Colonic mucosa (tissue), 4 donors: Measurements from ENCODE around the gene PIK3R5. TPM values are rescaled to one million over a fixed set of nuclear protein-coding genes. Genes with fewer than 3 reads are reported as not detected.

Experiments used
- DNase-seq: peaks from one replicate; pipeline ENCODE4 v3.0.0-alpha.2; 2020
- H3K27ac ChIP-seq: fragments of 200-600 bp; one replicate; pipeline ENCODE4 v1.8.0; 2021
- H3K27me3 ChIP-seq: fragments of 200-600 bp; one replicate; pipeline ENCODE4 v1.8.0; 2021
- H3K36me3 ChIP-seq: fragments of 200-600 bp; one replicate; pipeline ENCODE4 v1.8.0; 2021
- H3K4me1 ChIP-seq: fragments of 200-600 bp; one replicate; pipeline ENCODE4 v1.8.0; 2021; ENCODE audit warnings: mild to moderate bottlenecking
- H3K4me3 ChIP-seq: fragments of 200-600 bp; one replicate; pipeline ENCODE4 v1.8.0; 2021
- H3K9ac ChIP-seq, 2 donors: one replicate each; pipeline ENCODE4 v1.7.0; 2013; ENCODE audit warnings: control low read depth in 2 of 2, low read depth in 2 of 2, low read length in 2 of 2
- H3K9me3 ChIP-seq: fragments of 200-600 bp; one replicate; pipeline ENCODE4 v1.8.0; 2021
- CTCF ChIP-seq: fragments of 200-600 bp; IDR thresholded peaks from one replicate; pipeline ENCODE4 v1.8.0; 2022; ENCODE audit warnings: antibody characterized with exemption, mild to moderate bottlenecking
- intact Hi-C: fragments of 100-400 bp; cut with DNase I; formaldehyde crosslinking; loops from one replicate; pipeline ENCODE4 v1.14.1; 2022
- total RNA-seq, 2 donors: library from RNA; stranded (reverse); fragmentation: NEBNext Ultra II Directional in 1 of 2; extraction: Animal tissue kit (Norgen Biotek cat#: 25700) in 1 of 2; gene quantifications; one replicate each; pipeline ENCODE4 v1.2.1, GENCODE V29; 2021
- donor health status: healthy.
- donor health status: DM: no; HTN: no; CAD: no.
- donor health status: DM: no; HTN: no; CAD: no.

The PIK3R5 gene
- total RNA-seq, 2 donors from 2014 or later: 2.2 to 2.5 TPM

GRCh38 chr17:8894673-8895578 is 70.6 kb downstream of the PIK3R5 start:
- H3K9ac ChIP-seq: no peak overlapping the region
- H3K4me1 ChIP-seq: no peaks in the 10 kb centered on the region
- no peaks in the 10 kb centered on the region for H3K27me3 ChIP-seq
- intact Hi-C loops: loop anchor here (5.0 to 10.0 kb wide), 2 partner anchors 93 to 480 kb away; no protein-coding TSS in a partner anchor
- TF ChIP-seq CTCF: peak; percentile 67
- no peak overlapping the region for H3K27ac ChIP-seq
- no peak overlapping the region for H3K4me3 ChIP-seq
- H3K36me3 ChIP-seq: no peaks in the 10 kb centered on the region
- peak; percentile 59 for DNase-seq
- no peaks in the 10 kb centered on the region for H3K9me3 ChIP-seq

DNA sequence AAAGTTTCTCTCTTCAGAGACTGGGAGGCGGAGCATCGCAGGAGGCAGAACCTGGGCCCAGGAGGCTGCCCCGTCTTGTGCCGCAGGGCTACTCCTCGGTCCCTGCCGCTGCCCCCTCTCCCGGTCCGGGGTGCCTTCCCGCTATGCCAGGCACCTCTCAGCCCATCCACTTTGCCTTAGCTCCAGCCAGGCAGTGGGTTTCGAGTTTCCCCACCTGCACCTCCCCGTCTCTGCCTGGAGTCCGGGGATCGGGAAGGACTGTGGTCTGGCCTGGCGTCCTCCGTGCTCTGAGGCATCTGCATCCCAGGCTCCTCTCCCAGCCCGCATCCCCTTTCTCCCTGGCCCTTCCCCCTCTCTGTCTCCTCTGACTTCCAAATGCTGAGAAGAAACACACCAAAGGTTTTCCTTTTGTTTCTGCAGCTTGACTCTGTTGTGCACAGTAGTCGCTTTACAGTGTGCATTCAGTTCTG is 71.3 kb downstream of the PIK3R5 start:
- no peaks in the 10 kb centered on the region for H3K4me1 ChIP-seq
- no peak for DNase-seq
- H3K9me3 ChIP-seq: no peaks in the 10 kb centered on the region
- H3K36me3 ChIP-seq: no peaks in the 10 kb centered on the region
- intact Hi-C loops: loop anchor here (5.0 to 10.0 kb wide), 2 partner anchors 92 to 479 kb away; no protein-coding TSS in a partner anchor
- no peak overlapping the region for H3K4me3 ChIP-seq
- no peak overlapping the region for H3K27ac ChIP-seq
- no peaks in the 10 kb centered on the region for H3K27me3 ChIP-seq
- H3K9ac ChIP-seq: no peak overlapping the region
- no peak for TF ChIP-seq CTCF

DNA sequence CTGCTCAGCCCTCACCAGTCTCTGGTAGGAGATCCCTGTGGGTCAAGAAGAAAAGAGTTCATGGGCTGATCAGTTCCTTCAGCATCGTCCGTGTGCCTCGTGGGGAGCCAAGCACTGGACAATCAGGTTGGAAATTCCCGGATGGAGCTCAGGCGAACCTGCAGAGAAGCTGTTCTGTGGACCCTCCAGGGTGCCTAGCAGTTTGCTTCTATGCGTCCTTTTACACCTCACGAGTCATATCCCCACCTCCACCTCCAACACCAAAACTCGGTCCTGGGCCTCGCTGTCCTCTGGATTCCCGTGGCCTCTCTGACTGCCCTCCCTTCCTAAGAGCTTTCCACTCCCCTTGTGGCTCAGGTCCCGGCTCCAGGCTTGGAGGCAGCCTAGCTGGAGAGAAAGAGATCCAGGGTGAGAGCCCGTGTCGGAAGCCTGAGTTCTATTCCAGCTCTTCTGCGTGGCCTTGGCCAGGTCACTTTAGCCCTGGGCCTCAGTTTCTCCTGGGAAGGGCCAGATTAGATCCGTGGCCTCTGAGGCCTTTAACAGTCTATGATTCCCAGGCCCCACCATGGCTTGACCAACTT is 71.8 kb downstream of the PIK3R5 start:
- Histone ChIP-seq H3K36me3 (no peaks in the 10 kb centered on the region), H3K27me3 (no peaks in the 10 kb centered on the region), H3K4me1 (no peaks in the 10 kb centered on the region), H3K9ac (no peak overlapping the region), H3K9me3 (no peaks in the 10 kb centered on the region), H3K4me3 (no peak overlapping the region), H3K27ac (no peak overlapping the region)
- intact Hi-C loops: loop anchor here (5.0 to 10.0 kb wide), 2 partner anchors 91 to 479 kb away; no protein-coding TSS in a partner anchor
- no peak for DNase-seq
- no peak for TF ChIP-seq CTCF

- TF ChIP-seq CTCF: no peak
- Histone ChIP-seq H3K9me3 (no peaks in the 10 kb centered on the region), H3K4me1 (no peaks in the 10 kb centered on the region), H3K27ac (no peak overlapping the region), H3K36me3 (no peaks in the 10 kb centered on the region), H3K9ac (no peak overlapping the region), H3K27me3 (no peaks in the 10 kb centered on the region), H3K4me3 (no peak overlapping the region)
- intact Hi-C loops: loop anchor here (5.0 to 10.0 kb wide), 2 partner anchors 91 to 478 kb away; no protein-coding TSS in a partner anchor
- DNase-seq: no peak
These were observed 72.4 kb downstream of the PIK3R5 start for GRCh38 chr17:8893059-8893458.

GRCh38 chr17:8892338-8892690 is 73.2 kb downstream of the PIK3R5 start:
- DNase-seq: no peak
- H3K9me3 ChIP-seq: no peaks in the 10 kb centered on the region
- no peak overlapping the region for H3K4me3 ChIP-seq
- no peaks in the 10 kb centered on the region for H3K4me1 ChIP-seq
- H3K27me3 ChIP-seq: no peaks in the 10 kb centered on the region
- intact Hi-C loops: loop anchor here (5.0 to 10.0 kb wide), 2 partner anchors 90 to 478 kb away; no protein-coding TSS in a partner anchor
- no peak for TF ChIP-seq CTCF
- H3K27ac ChIP-seq: no peak overlapping the region
- no peak overlapping the region for H3K9ac ChIP-seq
- H3K36me3 ChIP-seq: no peaks in the 10 kb centered on the region
